Coronary artery (tissue), 2 donors: ENCODE data around the gene AK8.
A peak's percentile ranks its signal among the peaks of the same experiment; 100 is the strongest.

Source experiments
- DNase-seq: peaks from one replicate; pipeline ENCODE4 v3.0.0-alpha.2; 2017; ENCODE audit warnings: low spot score
- H3K27ac ChIP-seq, 2 donors: fragments of 200-600 bp; sonication (generic); one replicate each; pipeline ENCODE4 v1.5.1; 2016 to 2019
- H3K4me3 ChIP-seq: fragments of 200-600 bp; sonication (generic); 2 replicates; pipeline ENCODE4 v1.5.1; 2016; ENCODE audit warnings: mild to moderate bottlenecking, moderate library complexity
- TF ChIP-seq, protein P1 (sequence below): fragments of 200-600 bp; sonication (generic); IDR thresholded peaks from one replicate; pipeline ENCODE4 v1.5.1; 2019; ENCODE audit warnings: antibody characterized with exemption

Gene AK8

DNA sequence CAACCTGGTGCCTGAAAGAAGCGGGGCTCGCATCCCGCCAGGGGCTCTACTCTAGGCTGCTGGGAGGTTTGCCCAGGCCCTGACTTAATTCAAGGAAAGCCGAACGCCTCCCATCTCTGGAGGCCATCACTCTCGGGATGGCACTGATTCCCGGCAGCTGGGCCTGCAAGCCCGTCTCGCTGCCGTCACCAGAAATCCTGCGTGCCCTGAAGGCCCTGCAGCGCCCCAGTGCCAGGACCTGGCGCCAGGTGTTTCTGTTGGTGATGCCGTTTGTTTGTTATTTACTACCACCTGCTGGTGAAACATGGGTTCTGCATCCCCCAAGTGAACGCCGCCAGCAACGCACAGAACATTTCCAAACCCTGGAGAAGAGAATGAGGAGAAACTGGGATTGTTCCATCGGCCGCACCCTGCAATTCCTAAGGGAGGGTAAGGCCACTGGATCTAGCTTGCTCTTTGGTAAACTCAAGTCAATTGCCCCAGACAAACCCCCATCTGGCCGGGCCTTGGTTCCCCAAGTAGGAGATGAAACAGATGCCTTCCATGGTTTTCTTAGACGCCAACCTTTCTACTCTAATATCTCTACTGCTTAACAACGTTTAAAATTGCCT is 77.9 kb downstream of the AK8 start:
- Histone ChIP-seq H3K27ac (no peak overlapping the region), H3K4me3 (no peak overlapping the region)
- TF ChIP-seq, protein P1, sequence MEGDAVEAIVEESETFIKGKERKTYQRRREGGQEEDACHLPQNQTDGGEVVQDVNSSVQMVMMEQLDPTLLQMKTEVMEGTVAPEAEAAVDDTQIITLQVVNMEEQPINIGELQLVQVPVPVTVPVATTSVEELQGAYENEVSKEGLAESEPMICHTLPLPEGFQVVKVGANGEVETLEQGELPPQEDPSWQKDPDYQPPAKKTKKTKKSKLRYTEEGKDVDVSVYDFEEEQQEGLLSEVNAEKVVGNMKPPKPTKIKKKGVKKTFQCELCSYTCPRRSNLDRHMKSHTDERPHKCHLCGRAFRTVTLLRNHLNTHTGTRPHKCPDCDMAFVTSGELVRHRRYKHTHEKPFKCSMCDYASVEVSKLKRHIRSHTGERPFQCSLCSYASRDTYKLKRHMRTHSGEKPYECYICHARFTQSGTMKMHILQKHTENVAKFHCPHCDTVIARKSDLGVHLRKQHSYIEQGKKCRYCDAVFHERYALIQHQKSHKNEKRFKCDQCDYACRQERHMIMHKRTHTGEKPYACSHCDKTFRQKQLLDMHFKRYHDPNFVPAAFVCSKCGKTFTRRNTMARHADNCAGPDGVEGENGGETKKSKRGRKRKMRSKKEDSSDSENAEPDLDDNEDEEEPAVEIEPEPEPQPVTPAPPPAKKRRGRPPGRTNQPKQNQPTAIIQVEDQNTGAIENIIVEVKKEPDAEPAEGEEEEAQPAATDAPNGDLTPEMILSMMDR: peak; percentile 76
- DNase-seq: no peak

DNA sequence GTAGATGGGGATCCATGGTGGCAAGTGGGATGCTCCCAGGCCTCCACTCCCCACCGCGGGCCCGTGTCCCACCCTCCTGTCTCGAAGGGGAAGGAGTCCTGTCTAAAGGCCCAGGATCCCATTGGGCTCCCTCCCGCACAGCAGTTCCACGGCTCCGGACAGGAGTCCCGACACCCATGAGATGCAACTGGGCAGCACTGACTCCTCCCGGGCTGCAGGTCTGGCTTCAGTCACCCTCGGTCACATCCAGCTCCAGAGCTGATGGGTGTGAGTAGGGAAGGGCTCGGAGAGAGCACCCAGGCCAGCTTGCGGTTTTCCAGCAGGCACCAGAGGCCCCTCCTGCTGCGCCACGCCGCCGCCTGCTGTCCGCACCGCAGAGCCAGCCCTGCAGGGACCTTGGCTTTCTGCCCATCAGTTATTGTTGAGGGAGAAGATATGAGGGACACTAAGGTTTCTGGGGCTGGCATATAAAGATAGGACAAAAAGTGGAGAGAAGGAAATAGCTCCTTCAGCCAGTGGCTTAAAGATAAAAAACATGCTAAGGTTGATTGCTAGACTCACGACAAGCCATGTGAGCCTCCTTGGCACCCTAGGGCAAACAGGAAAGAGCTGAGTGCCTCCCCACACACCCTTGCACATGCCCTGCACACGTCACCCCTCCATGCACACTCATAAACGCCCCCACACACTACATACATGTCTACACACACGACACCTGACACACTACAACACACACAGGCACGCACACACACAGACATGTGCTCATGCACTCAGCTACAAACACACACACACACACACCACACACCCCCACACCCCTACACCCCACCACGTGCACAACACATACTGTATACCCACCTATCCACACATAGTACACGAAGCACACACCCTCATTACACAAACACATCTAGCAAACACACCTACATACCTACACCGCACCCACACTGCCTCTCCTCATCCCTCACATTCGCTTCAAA is 79.0 kb downstream of the AK8 start:
- peak overlapping the region in 1 of 2 donors; percentile 19 for H3K27ac ChIP-seq
- TF ChIP-seq, protein P1: no peak
- no peak overlapping the region for H3K4me3 ChIP-seq
- no peak for DNase-seq

DNA sequence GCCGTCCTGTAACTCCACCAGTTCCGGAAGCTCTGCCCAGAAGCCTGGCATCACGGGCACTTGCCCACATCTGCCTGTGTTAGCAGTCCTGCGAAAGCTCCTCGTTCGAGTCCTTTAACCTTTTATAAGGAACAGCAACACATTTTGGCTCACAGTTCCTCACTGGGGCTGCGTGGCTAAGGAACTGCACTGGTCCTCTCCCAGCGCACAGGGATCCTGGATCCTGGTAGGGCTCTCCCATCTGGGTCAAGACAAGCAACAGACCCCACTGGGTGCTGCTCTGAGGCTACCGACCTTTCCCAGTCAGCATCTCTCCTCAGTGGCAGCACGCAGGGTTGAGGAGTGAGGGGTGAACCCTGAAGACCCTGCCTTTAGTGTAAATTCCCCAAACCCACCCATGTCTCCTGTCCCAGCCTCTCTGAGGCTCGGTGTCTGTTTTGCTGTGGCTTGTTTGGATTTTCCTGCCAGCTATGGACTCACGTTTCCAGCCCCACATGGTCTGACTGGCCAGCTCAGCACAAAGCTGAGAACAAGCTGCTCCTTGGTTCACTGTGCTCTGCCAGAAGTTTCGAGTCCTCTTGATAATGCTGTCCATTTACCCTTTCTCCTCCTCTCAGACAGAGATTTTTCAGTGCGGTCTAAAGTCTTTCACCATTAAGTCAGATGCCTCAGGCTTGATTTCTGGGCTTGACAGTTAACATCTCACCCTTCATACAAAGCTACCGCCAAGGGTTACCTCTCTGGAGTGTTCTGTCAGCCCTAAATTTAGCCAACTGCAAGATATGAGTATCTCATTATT is 80.0 kb downstream of the AK8 start:
- TF ChIP-seq, protein P1: no peak

DNA sequence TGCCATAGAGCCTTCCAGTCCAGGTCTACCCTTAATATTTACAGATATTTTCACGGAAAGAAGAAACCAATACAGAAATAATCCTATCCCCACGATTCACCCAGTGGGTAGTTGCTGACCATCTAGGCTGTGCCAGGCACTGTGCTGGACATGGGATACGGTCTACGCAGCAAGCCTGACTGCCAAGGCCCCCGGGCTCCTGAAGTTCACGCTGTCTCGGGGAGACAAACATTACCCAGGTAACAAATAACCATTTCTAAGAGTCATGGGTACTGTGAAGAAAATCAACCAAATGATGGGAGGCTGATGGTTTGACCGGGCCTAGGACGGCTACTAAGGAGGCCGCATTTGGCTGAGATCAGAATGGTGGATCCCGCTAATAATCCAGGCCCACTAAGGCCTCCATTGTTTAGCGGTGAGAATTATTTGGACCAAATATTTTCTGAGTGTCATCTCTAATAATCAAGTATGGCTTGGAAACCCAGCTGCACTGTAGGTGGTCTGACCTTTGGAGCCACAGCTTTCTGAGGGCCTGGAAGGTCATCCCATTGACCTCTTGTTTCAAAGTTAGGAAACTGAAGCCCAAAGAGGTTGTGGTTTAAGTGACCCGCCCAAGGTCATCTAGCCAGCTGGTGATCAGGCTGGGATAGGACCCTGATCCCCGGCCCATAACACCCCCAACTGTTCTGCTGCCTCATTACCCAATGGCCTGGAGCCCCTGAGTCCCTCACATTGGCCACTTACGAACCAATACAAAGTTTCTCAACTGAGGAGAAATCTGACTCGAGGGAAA is 82.4 kb downstream of the AK8 start:
- no peak overlapping the region for H3K4me3 ChIP-seq
- peak; percentile 64 for DNase-seq
- no peak overlapping the region for H3K27ac ChIP-seq
- TF ChIP-seq, protein P1: no peak

More for the DNA sequence above, 80.0 kb downstream of the AK8 start:
- DNase-seq: no peak
- Histone ChIP-seq H3K27ac (peak overlapping the region in 1 of 2 donors; percentile 47), H3K4me3 (no peak overlapping the region)

DNA sequence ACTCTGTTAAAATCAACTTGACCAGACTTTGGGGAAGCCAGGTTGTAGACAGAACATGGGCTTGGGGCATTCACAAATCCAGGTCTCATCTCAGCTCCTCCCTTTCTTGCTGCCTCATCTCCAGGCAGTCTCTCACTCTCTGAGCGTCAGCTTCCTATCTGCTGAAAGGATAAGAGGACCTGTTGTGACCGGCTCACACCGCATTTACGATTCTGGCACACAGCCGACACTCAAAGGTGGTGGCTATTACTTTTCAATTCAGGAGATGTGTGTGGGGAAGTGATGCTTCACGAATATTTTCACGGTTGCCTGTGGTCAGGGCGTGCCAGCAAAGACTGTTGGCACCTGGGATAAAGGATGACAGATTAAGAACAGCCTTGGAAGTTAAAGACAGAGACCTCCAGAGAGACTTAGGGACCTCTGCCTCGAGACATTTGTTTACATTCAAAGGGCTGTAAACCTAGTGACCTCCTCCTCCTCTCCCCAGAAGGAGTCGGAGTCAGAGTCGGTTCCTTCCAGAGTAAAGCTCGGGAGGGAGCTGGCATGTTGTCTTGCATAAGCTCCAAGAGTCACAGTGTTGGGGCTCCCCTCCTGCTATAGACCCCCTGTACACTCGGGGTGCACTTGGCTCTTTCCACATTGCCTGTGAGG is 83.2 kb downstream of the AK8 start:
- peak; percentile 31 for DNase-seq
- Histone ChIP-seq H3K27ac (no peak overlapping the region), H3K4me3 (no peak overlapping the region)
- TF ChIP-seq, protein P1: no peak
